T-cell (primary cell): ENCODE measurements around the gene SGTA. TPM values are rescaled to one million over a fixed set of nuclear protein-coding genes. Genes with fewer than 3 reads are reported as not detected.

Source experiments
- ATAC-seq, 4 experiments: fragments of 200-7000 bp in 3 of 4; fragments of 150-1000 bp in 1 of 4; cut with Tn5 transposase; replicated peaks in 1 of 4; 1 replicate in 3 of 4; 2 replicates in 1 of 4; pipeline ENCODE4 v1.10.0; 2021; ENCODE audit warnings: moderate library complexity in 3 of 4, mild to moderate bottlenecking in 2 of 4, moderate number of reproducible peaks in 1 of 4
- CTCF ChIA-PET, 2 donors: fragments of 300-600 bp; sonication (Branson Sonifier 250); formaldehyde crosslinking; loops; one replicate each; lab custom pipeline; 2022; ENCODE audit warnings: antibody characterized with exemption in 2 of 2; lab: Charles Lee
- POLR2A ChIA-PET, 2 donors: fragments of 300-600 bp; sonication (Branson Sonifier 250); formaldehyde crosslinking; loops; one replicate each; lab custom pipeline; 2022; ENCODE audit warnings: antibody characterized with exemption in 2 of 2; lab: Charles Lee
- DNase-seq, 35 experiments: peaks; one replicate each; pipeline versions ENCODE4 v3.0.0 to v3.0.0-alpha.2; 2013 to 2023
- H3K27ac ChIP-seq: one replicate; pipeline ENCODE4 v1.5.1; 2013; ENCODE audit warnings: low read length
- H3K27me3 ChIP-seq, 2 experiments: replicated peaks in 1 of 2; 1 replicate in 1 of 2; 2 replicates in 1 of 2; pipeline versions ENCODE4 v1.6.1 to v1.7.0; 2013; ENCODE audit warnings: low read length in 1 of 2, mixed read lengths in 1 of 2; ENCODE audit not compliant: control insufficient read depth in 2 of 2, insufficient read depth in 2 of 2; ENCODE audit errors: extremely low read depth in 1 of 2
- H3K36me3 ChIP-seq, 2 donors: 1 replicate in 1 of 2; 2 replicates in 1 of 2; pipeline versions ENCODE4 v1.6.1 to v1.7.0; 2013; ENCODE audit warnings: low read length in 1 of 2; ENCODE audit not compliant: control insufficient read depth in 2 of 2, insufficient read depth in 1 of 2; ENCODE audit errors: extremely low read depth in 1 of 2
- H3K4me1 ChIP-seq, 2 experiments: 1 replicate in 1 of 2; 2 replicates in 1 of 2; pipeline versions ENCODE4 v1.6.1 to v1.7.0; 2013; ENCODE audit warnings: low read length in 2 of 2, mixed read lengths in 1 of 2; ENCODE audit not compliant: insufficient read depth in 2 of 2, control insufficient read depth in 1 of 2; ENCODE audit errors: extremely low read depth in 1 of 2
- H3K4me3 ChIP-seq, 2 donors: 1 replicate in 1 of 2; 2 replicates in 1 of 2; pipeline versions ENCODE4 v1.5.1 to v1.7.0; 2013; ENCODE audit warnings: mild to moderate bottlenecking in 2 of 2, low read length in 1 of 2, moderate library complexity in 1 of 2; ENCODE audit not compliant: control insufficient read depth in 1 of 2; ENCODE audit errors: extremely low read depth in 1 of 2
- H3K9me3 ChIP-seq: 2 replicates; pipeline ENCODE4 v1.7.0; 2013
- H3K27ac Mint-ChIP-seq, 2 donors: one replicate each; pipeline ENCODE4 v1.8.0; 2020 to 2021; ENCODE audit warnings: mild to moderate bottlenecking in 2 of 2, mixed read lengths in 2 of 2
- H3K27me3 Mint-ChIP-seq, 2 donors: one replicate each; pipeline ENCODE4 v1.8.0; 2021 to 2022; ENCODE audit warnings: mixed read lengths in 2 of 2
- H3K36me3 Mint-ChIP-seq: one replicate; pipeline ENCODE4 v1.8.0; 2021; ENCODE audit warnings: mixed read lengths
- H3K4me1 Mint-ChIP-seq, 3 donors: one replicate each; pipeline ENCODE4 v1.8.0; 2020 to 2022; ENCODE audit warnings: mixed read lengths in 3 of 3, mild to moderate bottlenecking in 1 of 3
- H3K4me3 Mint-ChIP-seq, 3 donors: one replicate each; pipeline ENCODE4 v1.8.0; 2020 to 2022; ENCODE audit warnings: mild to moderate bottlenecking in 3 of 3, mixed read lengths in 3 of 3, moderate library complexity in 3 of 3
- H3K9me3 Mint-ChIP-seq, 3 donors: one replicate each; pipeline ENCODE4 v1.8.0; 2020 to 2022; ENCODE audit warnings: mixed read lengths in 3 of 3
- WGBS: methylation state at CpG from one replicate; pipeline ENCODE4 v1.1.5; 2013; ENCODE audit warnings: missing lambda C conversion rate; ENCODE audit not compliant: insufficient coverage; 5-methylcytosine and 5-hydroxymethylcytosine counted together
- total RNA-seq, 35 experiments: library from RNA in 6 of 35; stranded (reverse) in 6 of 35; fragments of 120-200 nt in 1 of 35; gene quantifications; one replicate each; pipeline versions ENCODE4 v1.2.1 to v1.2.4 and lab custom pipeline; 2013 to 2026

SGTA gene
- total RNA-seq, 5 donors from 2014 or later (not counting 1 experiment from before 2014, with no cell fraction given) = 28.9 to 42.5 (median 36.7) TPM

DNA sequence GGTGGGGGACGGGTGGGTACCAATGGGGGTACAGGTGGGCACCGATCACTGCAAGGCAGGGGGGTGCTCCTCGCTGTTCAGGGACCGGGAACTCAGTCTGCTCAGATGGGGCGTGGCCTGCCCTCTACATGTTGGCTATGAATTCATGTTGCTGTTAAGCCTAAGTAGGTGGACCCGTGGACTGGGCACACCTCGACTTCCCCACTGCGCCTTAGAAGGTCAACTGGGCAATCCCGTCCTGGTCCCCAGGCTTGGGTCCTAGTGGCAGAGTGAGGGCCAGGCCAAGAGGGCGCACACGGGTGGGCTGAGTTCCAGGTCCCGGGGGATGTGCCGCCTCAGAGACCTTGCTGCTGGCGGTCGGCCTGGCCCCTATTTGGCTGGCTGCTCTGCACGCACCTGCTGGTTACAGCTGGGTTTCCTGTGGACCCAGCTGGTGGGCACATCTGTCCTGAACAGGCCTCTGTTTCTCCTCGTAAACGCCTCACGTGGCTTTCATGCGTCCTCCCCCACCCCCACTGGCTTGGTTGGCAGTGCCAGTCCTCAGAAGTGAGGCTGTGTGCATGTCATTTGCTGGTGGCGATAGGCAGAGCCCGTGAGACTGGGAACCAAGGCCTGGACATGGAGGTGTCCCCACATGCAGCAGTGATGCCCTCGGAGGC, 23.0 kb upstream of the SGTA start:
- no peaks in the 10 kb centered on the region for H3K4me1 ChIP-seq
- Mint-ChIP-seq H3K4me1 (peaks cover 0 to 11% (median 0%) of the 10 kb centered on the region in 3 donors), H3K4me3 (no peak overlapping the region), H3K27me3 (no peaks in the 10 kb centered on the region), H3K36me3 (peaks cover 22% of the 10 kb centered on the region), H3K27ac (no peak overlapping the region), H3K9me3 (no peaks in the 10 kb centered on the region)
- WGBS = 96% methylated on average over 14 of the region's 23 CpGs
- CTCF ChIA-PET = no interaction called here
- no peaks in the 10 kb centered on the region for H3K27me3 ChIP-seq
- no peak overlapping the region for H3K27ac ChIP-seq
- H3K9me3 ChIP-seq = no peaks in the 10 kb centered on the region
- H3K4me3 ChIP-seq = no peak overlapping the region
- DNase-seq = no peak
- ATAC-seq = no peak
- peaks cover 30 to 35% of the 10 kb centered on the region in 2 donors for H3K36me3 ChIP-seq
- POLR2A ChIA-PET = no interaction called here

DNA sequence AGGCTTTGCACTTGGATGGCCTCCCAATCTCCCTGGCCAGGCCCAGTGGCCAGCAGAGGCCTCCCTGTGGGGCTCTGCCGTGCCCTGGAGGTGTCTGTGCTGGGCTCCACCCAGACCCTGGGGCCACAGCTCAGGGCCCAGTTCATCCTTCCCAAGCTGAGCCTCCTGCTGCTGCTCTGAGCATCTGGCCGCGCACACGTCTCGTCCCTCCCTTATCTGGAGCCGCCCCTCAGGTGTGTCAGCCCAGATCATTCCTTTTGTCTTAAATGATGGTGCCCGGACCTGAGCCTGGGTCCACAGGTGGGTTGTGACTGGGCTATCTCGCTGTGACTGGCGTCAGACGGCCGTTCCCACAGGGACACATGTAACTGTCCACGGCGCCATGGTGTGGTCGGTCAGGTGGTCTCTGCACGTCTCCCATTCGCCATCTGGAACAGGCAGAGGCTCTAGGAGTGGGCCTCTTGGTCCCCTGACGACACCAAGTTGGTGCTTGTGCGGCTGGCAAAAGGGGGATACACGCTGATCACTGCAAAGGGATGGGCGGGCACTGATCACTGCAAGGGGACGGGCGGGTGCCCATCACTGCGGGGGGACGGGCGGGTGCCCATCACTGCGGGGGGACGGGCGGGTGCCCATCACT, 22.3 kb upstream of the SGTA start:
- POLR2A ChIA-PET = no interaction called here
- peaks cover 23 to 31% of the 10 kb centered on the region in 2 donors for H3K36me3 ChIP-seq

DNA sequence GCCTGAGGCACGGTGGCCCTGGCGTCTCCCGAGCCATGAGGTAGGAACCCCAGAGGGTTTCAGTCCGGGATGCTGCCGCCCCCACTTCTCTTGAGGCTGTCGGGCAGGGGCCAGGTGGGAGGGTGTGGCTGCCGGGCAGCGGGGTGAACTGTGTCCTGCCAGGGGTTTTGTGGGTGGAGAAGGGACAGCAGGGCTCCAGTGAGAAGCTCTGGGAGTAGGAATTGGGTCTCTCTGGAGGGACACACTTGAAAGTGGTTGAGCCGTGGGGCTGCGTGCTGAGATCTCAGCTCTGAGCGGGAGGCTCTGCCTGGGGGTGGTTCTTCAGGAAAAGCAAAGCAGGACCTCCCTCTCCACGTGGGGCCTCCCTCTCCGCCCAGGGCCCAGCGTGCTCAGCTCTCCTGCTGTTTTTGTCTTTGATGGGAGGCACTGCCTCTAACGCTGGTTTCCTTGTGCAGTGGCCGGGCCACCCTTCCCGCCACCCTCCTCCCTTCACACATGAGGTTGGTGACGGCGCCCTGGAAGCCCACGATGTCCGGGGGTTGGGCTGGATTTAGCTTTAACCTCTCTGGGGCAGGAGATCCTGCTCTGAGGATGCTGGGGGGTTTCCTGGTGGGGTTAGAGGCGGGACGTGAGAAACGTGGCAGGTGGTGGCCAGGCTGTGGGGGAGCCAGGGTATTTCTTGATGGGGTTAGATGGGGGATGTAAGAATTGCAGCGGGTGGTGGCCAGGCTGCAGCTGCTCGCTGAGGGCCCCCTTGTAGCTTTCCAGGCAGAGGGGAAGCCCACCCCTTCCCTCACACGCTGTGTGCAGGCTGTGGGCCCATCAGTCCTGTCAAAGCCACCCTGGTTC, 21.3 kb upstream of the SGTA start:
- Mint-ChIP-seq H3K4me1 (peaks cover 0 to 11% (median 0%) of the 10 kb centered on the region in 3 donors), H3K36me3 (peaks cover 26% of the 10 kb centered on the region), H3K9me3 (no peaks in the 10 kb centered on the region), H3K27ac (no peak overlapping the region), H3K4me3 (no peak overlapping the region), H3K27me3 (no peaks in the 10 kb centered on the region)
- 77% methylated on average over 19 of the region's 27 CpGs for WGBS
- ChIA-PET POLR2A (no interaction called here), CTCF (no interaction called here)
- no peaks in the 10 kb centered on the region for H3K4me1 ChIP-seq
- peaks cover 26 to 33% of the 10 kb centered on the region in 2 donors for H3K36me3 ChIP-seq
- ATAC-seq = no peak
- no peaks in the 10 kb centered on the region for H3K9me3 ChIP-seq
- DNase-seq = no peak
- no peak overlapping the region for H3K27ac ChIP-seq
- no peaks in the 10 kb centered on the region for H3K27me3 ChIP-seq
- no peak overlapping the region for H3K4me3 ChIP-seq

More for the DNA sequence above, 22.3 kb upstream of the SGTA start:
- no peaks in the 10 kb centered on the region for H3K4me1 ChIP-seq
- 97% methylated on average over 17 of the region's 28 CpGs for WGBS
- ATAC-seq (no peak), DNase-seq (no peak)
- no peaks in the 10 kb centered on the region for H3K9me3 ChIP-seq
- Mint-ChIP-seq H3K27ac (no peak overlapping the region), H3K4me1 (peaks cover 0 to 11% (median 0%) of the 10 kb centered on the region in 3 donors), H3K36me3 (peaks cover 26% of the 10 kb centered on the region), H3K27me3 (no peaks in the 10 kb centered on the region), H3K9me3 (no peaks in the 10 kb centered on the region), H3K4me3 (no peak overlapping the region)
- no peak overlapping the region for H3K4me3 ChIP-seq
- no peaks in the 10 kb centered on the region for H3K27me3 ChIP-seq
- CTCF ChIA-PET = no interaction called here
- no peak overlapping the region for H3K27ac ChIP-seq

DNA sequence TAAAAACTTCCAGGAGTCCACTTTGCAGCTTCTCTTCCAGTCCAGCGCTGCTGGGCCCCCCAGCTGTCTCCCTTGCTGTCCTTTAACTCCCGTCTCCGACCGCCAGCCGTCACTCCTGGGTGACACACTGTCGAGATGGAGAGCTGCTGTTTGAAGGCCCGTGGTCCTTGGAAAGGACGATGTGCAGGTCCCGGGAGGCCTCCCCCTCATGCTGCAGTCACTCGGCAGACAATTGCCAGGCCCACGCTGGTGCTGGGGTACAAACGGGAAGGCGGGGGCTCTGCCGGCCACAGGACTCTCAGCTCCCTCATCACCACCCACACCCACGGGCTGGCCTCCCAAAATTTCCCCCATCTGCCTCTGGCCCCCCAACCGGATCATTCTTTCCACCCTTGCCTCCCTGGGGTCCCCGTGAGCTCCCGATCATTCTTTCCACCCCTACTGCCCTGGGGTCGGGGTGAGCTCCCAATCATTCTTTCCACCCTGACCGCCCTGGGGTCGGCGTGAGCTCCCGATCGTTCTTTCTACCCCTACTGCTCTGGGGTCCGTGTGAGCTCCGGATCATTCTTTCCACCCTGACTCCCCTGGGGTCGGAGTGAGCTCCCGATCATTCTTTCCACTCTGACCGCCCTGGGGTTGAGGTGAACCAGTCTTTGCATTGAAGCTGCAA, 20.5 kb upstream of the SGTA start:
- H3K36me3 Mint-ChIP-seq = peaks cover 19% of the 10 kb centered on the region

DNA sequence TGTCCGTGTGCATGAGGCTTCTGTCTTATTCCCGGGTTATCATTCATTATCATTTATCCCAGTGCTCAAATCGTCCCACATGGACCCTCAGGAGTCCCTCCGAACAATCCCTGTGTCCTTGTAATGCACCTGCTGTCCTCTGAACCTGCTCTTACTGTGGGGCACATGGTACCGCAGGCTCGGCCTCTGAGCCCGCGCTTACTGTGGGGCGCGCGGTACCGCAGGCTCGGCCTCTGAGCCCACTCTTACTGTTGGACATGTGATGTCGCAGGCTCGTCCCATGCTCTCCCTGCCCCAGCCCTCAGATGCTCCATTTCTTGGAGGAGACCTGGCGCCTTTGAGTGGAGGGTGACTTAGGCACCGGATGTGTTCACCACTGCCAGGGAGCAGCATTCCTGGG, 19.8 kb upstream of the SGTA start:
- ChIA-PET POLR2A (no interaction called here), CTCF (no interaction called here)
- Mint-ChIP-seq H3K36me3 (peaks cover 18% of the 10 kb centered on the region), H3K27ac (no peak overlapping the region), H3K9me3 (no peaks in the 10 kb centered on the region), H3K4me3 (no peak overlapping the region), H3K27me3 (no peaks in the 10 kb centered on the region), H3K4me1 (peaks cover 0 to 6% (median 0%) of the 10 kb centered on the region in 3 donors)
- peaks cover 20 to 30% of the 10 kb centered on the region in 2 donors for H3K36me3 ChIP-seq
- WGBS = 98% methylated on average over 14 of the region's 17 CpGs
- H3K27me3 ChIP-seq = no peaks in the 10 kb centered on the region
- no peak overlapping the region for H3K4me3 ChIP-seq
- H3K4me1 ChIP-seq = no peaks in the 10 kb centered on the region
- DNase-seq (no peak), ATAC-seq (no peak)
- no peaks in the 10 kb centered on the region for H3K9me3 ChIP-seq
- H3K27ac ChIP-seq = no peak overlapping the region

More for the DNA sequence above, 20.5 kb upstream of the SGTA start:
- H3K27me3 Mint-ChIP-seq = no peaks in the 10 kb centered on the region
- Histone ChIP-seq H3K27ac (no peak overlapping the region), H3K27me3 (no peaks in the 10 kb centered on the region), H3K9me3 (no peaks in the 10 kb centered on the region), H3K4me3 (no peak overlapping the region), H3K36me3 (peaks cover 26 to 30% of the 10 kb centered on the region in 2 donors), H3K4me1 (no peaks in the 10 kb centered on the region)
- CTCF ChIA-PET = no interaction called here
- no peak for DNase-seq
- 86% methylated on average over 24 of the region's 29 CpGs for WGBS
- ATAC-seq = no peak
- H3K27ac Mint-ChIP-seq = no peak overlapping the region
- H3K4me3 Mint-ChIP-seq = no peak overlapping the region
- peaks cover 0 to 6% (median 0%) of the 10 kb centered on the region in 3 donors for H3K4me1 Mint-ChIP-seq
- H3K9me3 Mint-ChIP-seq = no peaks in the 10 kb centered on the region
- POLR2A ChIA-PET = no interaction called here

DNA sequence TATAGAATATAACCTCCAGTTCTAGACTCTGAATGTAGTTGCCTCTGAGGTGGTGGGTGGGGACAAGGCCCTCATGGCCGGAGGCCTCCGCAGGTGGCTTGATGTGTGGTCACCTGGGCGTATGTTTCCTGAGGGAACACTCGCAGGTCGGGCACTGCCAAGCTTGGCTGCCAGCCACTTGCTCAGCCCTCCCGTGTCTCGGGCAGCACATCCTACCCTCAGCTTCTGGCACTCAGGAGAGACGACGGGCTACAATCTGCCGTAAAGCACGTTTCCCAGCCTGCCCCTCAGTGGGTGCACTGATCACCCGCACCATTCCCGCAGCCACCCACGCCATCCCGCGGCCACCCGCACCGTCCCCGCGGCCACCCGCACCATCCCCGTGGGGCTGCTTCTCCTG, 17.4 kb upstream of the SGTA start:
- ChIA-PET CTCF (no interaction called here), POLR2A (no interaction called here)
- Histone ChIP-seq H3K36me3 (peaks cover 15 to 26% of the 10 kb centered on the region in 2 donors), H3K9me3 (no peaks in the 10 kb centered on the region), H3K27ac (no peak overlapping the region), H3K4me3 (no peak overlapping the region), H3K4me1 (no peaks in the 10 kb centered on the region), H3K27me3 (no peaks in the 10 kb centered on the region)
- Mint-ChIP-seq H3K4me3 (no peak overlapping the region), H3K9me3 (no peaks in the 10 kb centered on the region), H3K4me1 (peaks cover 0 to 6% (median 0%) of the 10 kb centered on the region in 3 donors), H3K36me3 (peaks cover 27% of the 10 kb centered on the region), H3K27ac (no peak overlapping the region), H3K27me3 (no peaks in the 10 kb centered on the region)
- ATAC-seq (no peak), DNase-seq (no peak)
- 97% methylated on average over 20 of the region's 22 CpGs for WGBS
